Stimulated activated CD8-positive, alpha-beta memory T cell treated with anti-CD3 and anti-CD28 coated beads, Interleukin-15, amount 100 ng/mL, for 1 hour (primary cell): ENCODE data around the gene LURAP1L.

Experiments used
- DNase-seq: peaks from one replicate; pipeline ENCODE4 v3.0.0-alpha.2; 2020; ENCODE audit warnings: low read depth

LURAP1L gene

GRCh38 chr9:12813533-12813932 is 38.7 kb downstream of the LURAP1L start:
- DNase-seq = no peak

DNA sequence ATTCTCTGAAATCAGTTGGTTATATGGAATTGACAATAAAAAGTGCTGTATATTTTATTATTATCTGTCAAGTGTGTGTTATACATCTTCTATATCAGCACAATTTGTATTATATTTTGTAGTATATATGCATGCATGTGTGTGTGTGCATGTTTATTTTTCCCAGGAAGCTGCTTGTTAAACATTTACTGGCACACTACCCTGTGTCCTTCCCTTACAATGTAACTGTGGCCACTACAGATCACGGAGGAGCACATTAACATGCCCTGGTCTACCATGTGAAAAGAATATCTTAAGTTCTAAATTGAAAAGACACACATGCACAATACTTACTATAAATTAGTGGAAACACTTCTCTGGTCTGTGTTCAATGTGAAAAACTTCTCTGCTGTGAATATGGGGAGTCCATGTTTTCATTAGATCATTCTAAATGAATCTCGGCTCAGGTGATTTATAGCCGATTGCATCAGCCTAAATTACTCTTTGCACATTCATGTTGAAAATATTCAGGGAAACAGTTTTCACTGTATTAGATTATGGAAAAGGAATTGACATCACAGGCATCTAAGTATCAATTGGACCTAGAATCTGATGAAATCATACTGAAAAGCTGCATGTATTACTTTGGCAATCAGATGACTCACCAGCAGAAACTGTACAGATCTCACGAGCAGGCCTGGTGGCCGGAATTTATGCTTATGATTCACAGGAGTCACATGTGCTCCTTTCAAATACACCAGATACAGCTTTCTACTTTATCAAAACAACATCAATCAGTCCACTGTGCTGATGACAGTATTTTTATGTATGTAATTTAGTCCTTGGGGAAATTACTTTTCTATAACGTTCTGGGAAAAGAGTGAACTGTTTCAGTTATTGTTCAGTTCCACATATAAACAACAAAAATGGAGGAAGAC is 39.4 kb downstream of the LURAP1L start:
- no peak for DNase-seq

DNA sequence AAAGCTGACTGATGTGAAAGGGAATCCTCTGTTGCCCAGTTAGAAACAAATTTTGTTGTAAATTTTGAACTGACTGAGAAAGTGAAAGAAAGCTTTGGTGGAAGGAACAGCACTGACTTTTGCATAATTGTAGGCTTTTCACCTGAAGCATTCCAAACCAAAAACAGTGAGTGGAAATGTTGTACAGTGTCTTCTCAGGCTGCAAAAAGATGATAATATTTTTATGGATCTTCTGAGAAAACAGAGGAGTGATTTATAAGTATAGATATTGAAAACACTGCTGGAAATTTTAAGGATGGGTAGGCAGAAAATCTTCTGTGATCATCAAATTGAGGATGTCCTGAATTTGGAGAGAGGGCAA is 40.0 kb downstream of the LURAP1L start:
- DNase-seq = no peak

- DNase-seq = no peak
Measured at GRCh38 chr9:12815888-12816287, 41.1 kb downstream of the LURAP1L start.

- DNase-seq = no peak
Measured at GRCh38 chr9:12816656-12817101, 41.9 kb downstream of the LURAP1L start.

GRCh38 chr9:12817702-12818101 is 42.9 kb downstream of the LURAP1L start:
- DNase-seq = no peak

DNA sequence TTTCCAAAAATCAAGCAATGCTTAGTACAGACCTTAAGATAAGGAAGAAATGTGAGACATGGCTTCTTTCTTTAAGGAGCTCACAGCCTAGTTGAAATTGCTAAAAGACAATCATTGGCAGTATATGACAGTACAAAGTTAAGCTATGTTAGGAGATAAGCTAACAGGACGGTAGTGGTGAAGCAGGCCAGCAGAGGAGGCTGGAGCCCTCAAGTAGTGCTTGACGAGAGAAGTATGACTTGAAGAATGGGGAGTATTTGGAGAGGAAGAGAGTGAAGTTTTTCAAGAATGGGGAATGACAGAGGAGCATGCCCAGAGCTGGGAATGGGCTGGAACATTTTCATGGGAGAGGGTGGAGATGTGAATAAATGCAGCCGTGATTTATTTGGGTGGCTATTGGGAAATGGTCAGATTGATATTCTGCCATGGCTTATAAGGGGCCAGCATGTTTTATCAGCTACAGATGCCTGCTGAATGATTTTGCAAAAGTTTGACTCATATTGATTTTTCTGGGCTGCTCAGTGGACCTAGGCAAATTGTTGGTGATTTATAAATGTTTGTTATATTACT is 43.7 kb downstream of the LURAP1L start:
- no peak for DNase-seq

DNA sequence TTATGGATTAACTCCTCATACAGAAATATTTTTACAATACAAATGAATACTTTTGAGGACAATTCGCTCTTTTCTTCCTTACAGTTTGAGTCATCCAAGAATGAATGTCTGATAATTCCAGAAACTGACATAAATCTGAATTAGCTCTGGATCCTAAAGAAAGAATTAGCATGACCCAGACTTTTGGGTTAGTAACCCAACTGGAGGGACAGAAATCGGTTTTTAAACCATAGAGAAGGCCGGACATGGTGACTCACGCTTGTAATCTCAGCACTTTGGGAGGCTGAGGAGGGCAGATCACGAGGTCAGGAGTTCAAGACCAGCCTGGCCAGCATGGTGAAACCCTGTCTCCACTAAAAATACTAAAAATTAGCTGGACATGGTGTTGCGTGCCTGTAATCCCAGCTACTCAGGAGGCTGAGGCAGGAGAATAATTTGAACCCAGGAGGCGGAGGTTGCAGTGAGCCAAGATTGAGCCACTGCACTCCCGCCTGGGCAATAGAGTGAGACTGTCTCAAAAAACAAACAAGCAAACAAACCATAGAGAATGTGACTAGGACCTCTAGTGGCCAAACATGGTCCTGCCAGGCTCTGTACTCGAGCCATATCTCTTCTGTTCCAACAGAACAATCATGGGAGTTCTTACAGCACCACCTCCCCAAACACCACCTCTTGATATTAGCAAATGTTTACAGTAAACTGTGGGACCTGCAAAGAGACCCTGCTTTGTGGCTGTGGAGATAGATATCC is 44.8 kb downstream of the LURAP1L start:
- DNase-seq = no peak

DNA sequence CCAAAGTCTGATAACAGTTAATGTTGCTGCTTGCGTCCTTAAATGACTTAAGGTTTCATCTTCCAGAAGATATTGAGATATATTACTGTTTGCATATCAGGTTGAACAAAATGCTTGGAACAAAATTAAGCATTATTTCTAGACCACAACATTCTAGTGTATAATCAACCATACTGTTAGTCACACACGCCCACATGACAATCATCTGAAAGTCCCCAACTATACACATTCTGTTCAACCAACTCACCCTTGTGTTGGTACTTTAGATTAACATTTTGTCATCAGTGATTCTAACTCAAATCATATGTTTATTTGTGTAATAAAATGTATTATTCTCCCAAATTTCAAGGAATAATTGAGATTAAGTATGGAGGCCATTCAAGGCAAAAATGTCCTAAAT is 47.3 kb downstream of the LURAP1L start:
- no peak for DNase-seq

- DNase-seq = no peak
Measured at GRCh38 chr9:12826924-12827565, 52.2 kb downstream of the LURAP1L start.

- no peak for DNase-seq
Measured at GRCh38 chr9:12833701-12834100, 58.9 kb downstream of the LURAP1L start.

DNA sequence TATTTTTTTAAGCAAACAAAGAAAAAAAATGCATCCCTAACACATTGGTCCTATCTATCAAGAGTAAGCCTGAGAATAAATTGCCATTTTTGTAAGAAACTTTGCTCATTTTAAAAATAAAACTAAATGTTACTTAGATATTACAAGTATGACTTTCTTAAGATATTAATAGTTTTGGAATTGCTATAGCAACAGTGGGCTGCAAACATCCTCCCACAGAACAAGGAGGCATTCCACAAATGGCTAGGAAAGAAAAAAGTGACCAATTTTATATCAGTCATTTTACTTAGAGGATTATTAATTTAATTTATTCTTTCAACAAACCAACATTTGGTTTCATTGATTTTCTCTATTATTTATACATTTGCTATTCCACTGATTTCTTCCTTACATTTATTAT is 63.7 kb downstream of the LURAP1L start:
- DNase-seq = no peak

DNA sequence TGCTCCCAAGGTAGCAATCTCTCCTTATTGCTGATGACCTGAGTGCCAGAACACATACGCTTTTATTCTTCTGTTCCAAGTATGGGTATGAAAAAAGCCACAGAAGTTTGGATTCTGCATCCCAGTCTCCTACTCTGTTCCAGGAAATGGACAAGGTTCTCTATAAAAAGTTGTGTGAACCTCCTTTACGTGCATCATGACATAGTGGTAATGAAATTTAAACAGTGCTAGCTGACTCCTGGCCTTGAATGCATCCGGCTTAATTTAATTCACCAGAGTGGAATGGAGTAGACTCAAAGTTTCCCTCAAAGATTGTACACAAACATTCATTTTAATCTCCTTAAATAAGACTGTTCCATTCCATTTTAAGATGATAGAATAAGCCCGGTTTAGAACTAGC is 68.9 kb downstream of the LURAP1L start:
- DNase-seq = no peak

DNA sequence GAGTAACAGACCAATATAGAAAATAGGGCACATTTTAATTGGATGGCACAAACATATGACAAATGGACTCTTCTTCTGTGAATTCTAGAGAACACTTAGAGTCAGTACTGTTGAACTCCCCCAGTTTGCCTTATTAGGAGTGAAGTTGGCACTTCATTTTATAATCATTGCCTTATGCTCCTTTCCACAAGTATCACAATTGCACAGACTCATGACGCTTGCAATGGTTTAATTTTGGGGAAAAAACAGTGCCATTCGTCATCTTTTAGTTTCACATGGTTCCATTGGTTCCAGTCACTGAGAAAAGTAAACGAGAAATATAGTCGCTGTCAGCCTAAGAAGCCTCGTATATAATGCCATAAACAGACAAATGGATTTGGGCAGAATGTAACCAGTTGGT is 71.2 kb downstream of the LURAP1L start:
- no peak for DNase-seq

GRCh38 chr9:12847561-12847960 is 72.7 kb downstream of the LURAP1L start:
- DNase-seq = no peak

DNA sequence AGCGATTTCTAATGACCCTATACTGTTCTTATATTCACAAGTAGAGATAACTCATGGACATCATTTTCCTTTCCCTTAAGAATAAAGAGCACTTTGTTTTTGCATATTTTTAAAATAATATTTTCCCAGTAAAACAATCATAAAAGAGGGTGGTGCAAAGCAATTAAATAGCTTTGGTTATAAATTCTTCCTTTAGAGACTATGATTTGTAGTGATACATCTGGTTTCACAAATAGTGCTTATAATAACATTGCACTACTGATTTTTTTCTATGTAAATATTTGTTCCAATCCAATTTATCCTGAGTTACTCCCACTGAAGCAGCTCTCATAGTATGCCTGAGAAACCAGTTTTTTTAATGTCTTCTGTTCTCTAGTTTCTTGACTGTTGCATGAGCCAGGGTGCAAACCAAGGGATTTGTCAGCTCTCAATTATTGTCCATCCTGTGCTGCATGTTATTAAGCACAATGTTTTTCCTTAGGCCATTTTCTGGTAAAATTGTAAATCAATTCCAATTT is 74.7 kb downstream of the LURAP1L start:
- DNase-seq = no peak

- no peak for DNase-seq
Measured at GRCh38 chr9:12851341-12852090, 76.7 kb downstream of the LURAP1L start.

GRCh38 chr9:12853051-12853450 is 78.2 kb downstream of the LURAP1L start:
- DNase-seq = no peak

DNA sequence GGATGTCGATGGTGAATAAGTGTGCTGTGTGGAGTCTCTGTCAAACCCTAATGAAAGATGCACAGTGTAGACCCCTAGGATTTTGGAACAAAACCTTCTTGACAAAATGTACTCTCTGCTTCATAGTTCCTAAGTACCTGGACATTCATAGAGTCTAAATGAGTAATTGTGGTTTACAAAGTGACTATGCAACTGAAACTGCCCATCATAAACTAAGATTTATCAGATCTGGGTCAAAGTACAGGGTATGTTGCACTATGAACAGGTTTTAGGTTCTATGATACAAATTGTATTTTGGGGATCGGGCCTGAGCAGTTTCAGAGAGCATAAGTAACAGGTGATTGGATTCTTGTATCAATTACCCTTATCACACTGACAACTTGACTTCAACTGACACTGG is 79.4 kb downstream of the LURAP1L start:
- no peak for DNase-seq

- no peak for DNase-seq
Measured at GRCh38 chr9:12855066-12855465, 80.2 kb downstream of the LURAP1L start.

DNA sequence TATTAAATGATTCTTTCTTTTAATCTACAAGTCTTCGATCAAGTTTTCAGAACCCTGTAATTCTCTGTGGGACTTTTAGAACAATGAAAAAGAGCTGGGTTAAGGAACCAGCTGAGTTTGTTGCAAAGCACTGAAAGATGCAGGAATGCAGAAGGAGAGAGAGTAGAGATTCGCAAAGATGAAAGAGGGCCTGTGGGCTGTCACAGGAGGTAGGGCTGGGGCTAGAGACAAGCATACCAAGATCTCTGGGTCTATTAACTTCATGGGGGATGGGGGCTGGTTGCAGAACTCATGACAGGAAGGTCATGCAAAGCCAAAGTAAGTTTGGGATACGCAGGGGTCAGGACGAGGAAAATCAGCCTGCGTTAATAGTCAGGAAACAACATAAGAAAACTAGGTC is 81.8 kb downstream of the LURAP1L start:
- no peak for DNase-seq
